Fibroblast of the aortic adventitia (primary cell): ENCODE measurements around the gene ZNF646. TPM values are rescaled to one million over a fixed set of nuclear protein-coding genes. Genes with fewer than 3 reads are reported as not detected.
"Not testable (repeated sequence)": the region's sequence is repeated elsewhere in the genome, so short reads cannot be mapped to it uniquely, and the experiment has no call there.

Experiments used
- DNase-seq: peaks from one replicate; pipeline ENCODE4 v3.0.0-alpha.2; 2010; ENCODE audit warnings: low read depth
- H3K4me3 ChIP-seq: 2 replicates; pipeline ENCODE4 v1.5.1; 2011; ENCODE audit warnings: low read depth, mild to moderate bottlenecking, control low read depth, low read length, moderate library complexity
- CTCF ChIP-seq: IDR thresholded peaks from 2 replicates; pipeline ENCODE4 v1.5.1; 2011; ENCODE audit warnings: mild to moderate bottlenecking, low read length, control low read depth, inconsistent platforms; ENCODE audit not compliant: insufficient read depth
- total RNA-seq: library from RNA; depleted of rRNA; stranded (reverse); fragments of >200 nt; gene quantifications from 2 replicates; pipeline ENCODE4 v1.2.3, GENCODE V29; 2012; ENCODE audit warnings: low replicate concordance

The ZNF646 gene
- total RNA-seq, 1 donor, result 16.2 TPM

GRCh38 chr16:31094088-31094423, 19.8 kb downstream of the ZNF646 start:
- no peak for TF ChIP-seq CTCF
- H3K4me3 ChIP-seq, result peak overlapping the region; percentile 94
- peak; percentile 10 for DNase-seq

GRCh38 chr16:31094424-31095120, 20.4 kb downstream of the ZNF646 start, which contains the start of gene VKORC1:
TSS of gene VKORC1 (minus strand) at chr16:31094797. CDS start at chr16:31094729, 68 bp downstream.
- TF ChIP-seq CTCF, result no peak
- DNase-seq, result peak; percentile 97

GRCh38 chr16:31099860-31100638, 25.8 kb downstream of the ZNF646 start:
- no peak for TF ChIP-seq CTCF
- DNase-seq, result peak; percentile 30
- H3K4me3 ChIP-seq, result no peak overlapping the region

More at GRCh38 chr16:31094424-31095120, 20.4 kb downstream of the ZNF646 start, which contains the start of gene VKORC1:
- H3K4me3 ChIP-seq, result peak within 1 kb of the TSS; percentile 94

GRCh38 chr16:31100876-31101641, 26.8 kb downstream of the ZNF646 start:
- not testable (repeated sequence) for H3K4me3 ChIP-seq, DNase-seq

GRCh38 chr16:31105677-31106213, 31.5 kb downstream of the ZNF646 start:
- peak; percentile 89 for TF ChIP-seq CTCF
- peak; percentile 59 for DNase-seq

GRCh38 chr16:31106509-31107464, 32.6 kb downstream of the ZNF646 start:
- no peak for TF ChIP-seq CTCF
- no peak overlapping the region for H3K4me3 ChIP-seq
- no peak for DNase-seq

More at GRCh38 chr16:31105677-31106213, 31.5 kb downstream of the ZNF646 start:
- H3K4me3 ChIP-seq, result no peak overlapping the region
